T-helper 1 cell (primary cell): ENCODE measurements around the gene ELK3.

Experiments used
- DNase-seq, 5 donors: peaks; one replicate each; pipeline ENCODE4 v3.0.0-alpha.2; 2012 to 2020

The ELK3 gene

DNA sequence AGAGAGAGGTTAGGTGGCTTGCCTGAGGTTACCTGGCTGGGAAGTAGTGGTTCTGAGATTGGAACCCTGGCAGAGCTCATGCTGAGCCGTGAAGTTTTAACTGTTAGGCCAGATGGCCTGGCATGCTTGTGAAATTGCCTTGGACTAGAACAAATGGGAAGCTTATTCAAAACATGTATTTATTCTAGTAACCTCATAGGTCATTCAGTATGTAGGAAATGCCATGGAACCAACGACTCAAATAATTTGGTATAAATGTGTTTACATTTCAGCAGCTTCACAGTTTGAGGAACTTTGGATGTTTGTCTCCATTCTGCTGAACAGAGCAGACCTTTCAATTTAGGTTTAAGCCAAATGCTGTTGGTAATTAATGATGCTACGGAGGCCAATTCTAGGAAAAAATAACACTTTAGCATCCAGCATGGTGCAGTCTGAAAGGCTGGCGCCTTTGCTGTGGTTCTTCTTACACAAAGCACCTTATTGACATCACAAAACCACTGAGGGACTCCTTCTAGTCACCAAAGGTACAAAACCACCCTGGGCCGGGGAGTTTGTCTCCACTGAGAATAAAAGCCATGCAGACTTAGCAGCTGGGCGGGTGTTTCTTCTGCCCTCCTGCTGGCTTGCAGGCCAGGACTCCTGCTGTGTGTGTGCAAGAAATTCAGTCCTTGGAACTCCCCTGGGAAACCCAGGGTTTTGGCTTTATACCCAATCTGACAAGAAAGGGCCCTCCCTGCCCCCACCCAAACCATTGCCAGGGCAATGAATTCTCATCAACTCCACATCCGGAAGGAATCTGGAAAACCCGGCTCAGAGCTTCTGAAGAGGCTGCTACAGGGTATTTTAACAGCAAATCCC lies 64.2 kb downstream of the ELK3 start:
- DNase-seq = peak in 1 of 5 donors; percentile 25

DNA sequence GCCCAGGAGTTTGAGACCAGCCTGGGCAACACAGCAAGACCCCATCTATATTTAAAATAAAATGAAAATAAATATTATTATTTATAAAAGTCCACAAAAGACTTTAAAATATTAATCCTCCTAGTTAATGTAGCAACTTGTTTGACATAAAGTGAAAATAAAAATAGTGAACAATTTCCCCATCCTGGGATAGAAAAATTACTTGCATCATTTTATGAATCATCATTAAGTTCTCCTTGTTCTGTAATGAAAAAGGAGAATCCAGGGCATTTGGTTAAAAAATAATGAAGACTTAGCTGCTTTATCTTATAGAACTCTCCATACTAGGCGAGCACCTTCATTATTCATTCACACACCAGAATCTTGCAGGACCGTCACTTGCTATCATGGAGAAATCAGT lies 66.1 kb downstream of the ELK3 start:
- no peak for DNase-seq

DNA sequence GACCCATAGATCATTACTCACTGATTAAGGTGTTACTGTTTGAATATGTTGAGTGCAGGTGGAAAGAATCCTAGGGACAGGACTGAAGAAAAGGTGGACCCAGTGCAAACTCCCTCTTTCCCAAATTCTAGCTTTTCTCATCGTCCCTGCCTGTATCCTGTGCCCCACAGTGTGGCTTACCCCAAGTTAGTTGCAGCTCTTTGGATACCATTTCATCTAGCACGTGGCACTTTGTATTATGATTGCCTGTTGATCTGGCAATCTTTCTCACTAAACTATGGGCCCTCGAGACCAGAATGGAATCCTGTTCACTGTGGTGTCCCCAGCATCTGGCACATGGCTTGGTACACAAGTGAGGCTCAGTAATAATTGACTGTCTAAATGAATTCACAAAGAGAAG lies 66.5 kb downstream of the ELK3 start:
- DNase-seq = no peak

DNA sequence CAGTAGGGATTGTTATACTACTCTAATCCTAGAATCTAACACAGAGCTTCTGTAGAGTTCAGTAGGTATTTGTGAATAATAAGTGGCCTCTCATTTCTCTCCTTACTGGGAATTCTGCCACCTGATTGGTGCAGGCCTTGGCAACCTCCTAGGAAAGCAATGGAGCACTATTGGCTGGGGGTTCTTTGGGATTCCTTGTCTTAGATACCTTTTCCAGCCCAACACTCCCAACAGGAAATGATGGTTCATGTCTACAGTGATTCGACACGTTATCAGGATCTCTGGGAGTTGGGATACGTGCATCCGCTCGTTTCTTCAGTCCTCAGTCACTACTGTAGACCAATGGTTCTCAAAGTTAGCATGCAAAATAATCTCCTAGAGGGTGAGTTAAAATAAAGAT lies 67.4 kb downstream of the ELK3 start:
- no peak for DNase-seq

DNA sequence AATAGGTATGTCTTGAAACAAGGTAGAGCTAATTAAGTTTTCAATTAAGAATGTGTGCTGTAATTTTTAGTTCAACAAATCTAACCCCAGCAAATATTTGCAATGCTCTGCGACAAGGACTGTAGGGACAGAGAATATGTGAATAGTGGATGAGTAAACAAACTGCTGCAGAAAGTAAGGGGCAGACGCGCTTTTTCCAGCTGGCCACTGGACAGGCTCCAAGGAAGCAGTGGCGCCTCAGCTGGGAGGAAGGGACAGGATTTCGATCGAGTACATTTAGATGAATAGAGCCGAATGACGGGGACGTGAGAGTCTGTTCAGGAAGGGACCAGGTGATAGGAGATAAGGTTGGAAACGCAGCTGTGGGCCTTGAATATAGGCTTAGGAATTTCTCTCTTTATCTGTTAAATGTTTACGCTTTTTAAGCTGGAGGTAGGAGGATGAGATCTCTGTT lies 69.3 kb downstream of the ELK3 start:
- no peak for DNase-seq

DNA sequence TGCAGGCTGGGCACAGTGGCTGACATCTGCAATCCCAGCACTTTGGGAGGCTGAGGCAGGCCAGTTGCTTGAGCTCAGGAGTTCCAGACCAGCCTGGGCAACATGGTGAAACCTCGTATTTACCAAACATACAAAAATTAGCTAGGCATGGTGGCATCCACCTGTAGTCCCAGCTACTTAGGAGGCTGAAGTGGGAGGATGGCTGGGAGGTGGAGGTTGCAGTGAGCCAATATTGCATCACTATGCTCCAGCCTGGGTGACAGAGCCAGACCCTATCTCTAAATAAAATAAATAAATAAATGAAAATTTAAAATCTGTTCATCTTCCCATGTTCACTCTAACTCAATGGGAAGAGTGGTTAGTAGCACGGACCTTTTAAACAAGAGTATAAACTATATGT lies 71.2 kb downstream of the ELK3 start:
- DNase-seq = no peak

DNA sequence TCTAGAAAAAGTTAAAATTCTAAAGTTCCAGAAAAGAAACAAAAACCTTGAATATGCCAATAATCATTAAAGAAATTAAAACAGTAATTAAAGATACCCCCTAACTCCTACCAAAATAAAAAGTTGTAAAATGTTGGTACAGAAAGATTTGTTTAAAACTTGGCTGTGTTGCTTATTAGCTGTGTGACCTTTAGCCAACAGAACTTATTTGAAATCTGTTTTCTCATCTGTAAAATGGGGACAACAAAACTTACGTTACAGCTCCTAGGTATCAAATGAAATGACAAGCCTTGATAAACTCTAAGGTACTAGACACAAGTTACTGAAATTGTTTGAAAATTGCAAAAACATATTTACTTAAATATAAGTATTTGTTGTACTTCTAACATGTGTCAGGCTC lies 71.7 kb downstream of the ELK3 start:
- no peak for DNase-seq

DNA sequence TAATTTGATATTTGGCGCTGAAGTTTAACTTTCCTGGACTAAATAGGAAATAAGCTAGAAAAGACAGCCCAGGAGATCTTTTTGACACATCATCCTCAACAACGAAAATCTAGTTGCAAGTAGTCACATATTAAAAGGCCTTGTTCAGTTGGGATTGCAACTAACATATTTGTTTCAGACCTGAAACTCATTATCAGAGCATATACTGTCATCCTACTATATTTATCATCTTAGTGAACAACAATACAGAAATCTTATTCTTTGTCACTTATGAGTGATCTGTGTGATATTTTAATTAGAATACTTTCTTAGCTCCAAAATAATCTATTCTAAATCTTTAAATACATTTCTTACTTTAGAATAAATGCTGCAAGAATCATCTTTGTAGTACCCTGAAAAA lies 72.1 kb downstream of the ELK3 start:
- no peak for DNase-seq

DNA sequence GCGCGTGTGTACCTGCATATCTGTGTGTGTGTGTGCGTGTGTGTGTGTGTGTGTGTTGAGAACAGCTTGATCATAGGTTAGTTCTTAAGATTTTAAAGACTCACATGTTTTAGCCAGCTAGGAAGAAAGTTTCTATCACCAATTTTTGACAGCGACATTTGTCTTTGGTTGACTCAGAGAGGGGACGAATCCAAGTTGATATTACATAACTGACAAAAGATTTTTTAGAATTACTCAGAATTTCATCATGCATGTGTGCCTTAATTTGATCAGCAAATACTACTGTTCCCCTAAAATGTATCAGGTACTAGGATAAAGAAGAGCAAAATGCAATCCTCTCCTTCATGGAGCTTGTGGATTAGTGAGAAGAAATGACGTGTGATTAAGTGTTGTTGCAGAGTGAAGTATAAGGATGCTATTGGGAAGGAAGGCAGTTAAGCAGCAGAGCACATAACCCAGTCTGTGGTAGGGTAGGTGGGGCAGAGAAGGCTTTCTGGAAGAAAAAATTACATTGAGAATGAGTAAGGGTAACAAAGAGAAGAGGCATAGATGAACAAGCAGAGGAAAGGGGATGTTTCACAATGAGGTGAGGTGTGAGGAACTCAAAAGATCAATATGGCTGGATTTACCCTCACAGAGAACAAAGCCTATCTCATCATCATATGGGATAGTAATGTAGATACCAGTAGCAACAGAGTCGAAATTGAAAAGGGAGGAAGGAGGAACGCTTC lies 77.5 kb downstream of the ELK3 start:
- no peak for DNase-seq

DNA sequence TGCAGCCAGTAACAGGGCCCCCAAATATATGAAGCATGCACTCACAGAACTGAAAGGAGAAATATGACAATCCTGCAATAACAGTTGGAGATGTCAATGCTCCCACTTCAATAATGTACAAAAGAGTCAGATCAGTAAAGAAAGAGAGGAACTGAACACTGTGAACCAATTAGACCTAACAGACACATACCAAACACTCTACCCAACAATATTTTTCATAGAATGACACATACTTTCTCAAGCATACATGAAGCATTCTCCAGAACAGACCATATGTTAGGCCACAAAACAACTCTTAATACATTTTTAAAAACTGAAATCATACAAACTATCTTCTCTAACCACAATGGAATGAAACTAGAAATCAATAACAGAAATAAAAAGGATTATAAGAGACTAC lies 80.2 kb downstream of the ELK3 start:
- DNase-seq = no peak

DNA sequence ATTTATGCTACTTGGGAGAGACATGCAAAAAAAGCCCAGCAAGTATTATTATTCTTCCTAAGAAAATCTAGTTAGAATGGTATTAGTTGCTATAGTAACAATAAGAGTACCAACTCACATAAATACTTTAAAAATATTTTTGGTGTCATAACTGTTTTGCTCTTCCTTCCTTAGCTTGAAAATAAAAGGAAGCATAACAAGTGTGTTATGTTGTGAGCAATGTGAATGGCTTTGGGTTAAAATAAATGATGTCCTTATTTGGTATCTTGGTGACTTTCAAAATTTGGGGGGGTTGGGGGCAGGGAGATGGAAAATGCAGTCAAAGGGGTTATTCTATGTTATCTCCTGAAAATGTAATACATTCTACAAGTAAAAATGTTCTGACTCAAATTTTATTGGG lies 91.0 kb downstream of the ELK3 start:
- no peak for DNase-seq

DNA sequence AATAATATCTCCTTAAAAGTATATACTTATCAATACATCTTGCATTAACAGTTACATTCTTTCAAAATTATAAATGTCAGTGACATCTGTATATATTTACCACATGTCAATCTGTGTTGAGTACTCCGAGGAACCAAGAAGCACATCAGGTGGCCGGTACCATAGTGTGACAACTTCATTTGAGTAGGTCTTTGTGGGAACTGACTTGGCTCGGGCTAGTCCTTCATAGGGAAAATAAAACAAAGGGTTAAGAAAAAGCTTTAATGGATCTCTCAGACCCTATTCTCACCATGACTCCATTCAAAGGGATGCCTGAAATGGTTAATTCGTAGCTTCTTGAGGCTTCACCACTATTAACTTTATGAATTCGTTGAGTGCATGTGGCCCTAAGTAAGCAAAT lies 94.9 kb downstream of the ELK3 start:
- no peak for DNase-seq

DNA sequence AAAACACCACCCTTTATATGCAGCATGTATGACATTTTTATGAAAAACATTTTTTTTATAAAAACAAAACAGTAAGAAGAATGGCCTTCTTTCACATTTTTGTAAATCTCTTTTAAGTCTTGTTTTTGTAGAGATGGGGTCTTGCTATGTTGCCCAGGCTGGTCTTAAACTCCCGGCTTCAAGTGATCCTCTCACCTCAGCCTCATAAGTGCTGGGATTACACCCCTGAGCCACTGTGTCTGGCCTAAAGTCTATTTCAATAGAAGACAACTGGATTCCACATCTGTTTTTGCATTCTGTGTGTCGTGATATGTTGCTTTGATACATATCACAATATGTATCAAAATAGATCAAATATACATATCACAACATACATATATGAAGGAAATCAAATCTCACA lies 98.9 kb downstream of the ELK3 start:
- DNase-seq = no peak

DNA sequence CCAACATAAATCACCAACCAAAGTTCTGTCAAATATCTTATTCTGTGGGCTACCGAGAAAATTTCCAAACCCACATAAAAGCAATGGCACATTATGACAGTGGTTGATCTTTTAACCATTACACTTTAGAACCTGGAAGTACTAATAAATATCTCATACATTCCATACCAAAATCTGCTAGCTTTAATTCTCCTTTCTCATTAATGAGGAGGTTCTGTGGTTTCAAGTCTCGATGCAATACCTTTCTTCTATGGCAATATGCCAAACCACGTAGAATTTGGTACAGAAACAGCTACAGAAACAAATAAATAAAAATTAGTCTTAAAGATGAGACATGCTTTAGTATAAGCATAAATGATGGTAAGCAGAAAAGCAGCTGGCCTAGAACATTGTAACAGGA lies 100.7 kb downstream of the ELK3 start:
- no peak for DNase-seq

DNA sequence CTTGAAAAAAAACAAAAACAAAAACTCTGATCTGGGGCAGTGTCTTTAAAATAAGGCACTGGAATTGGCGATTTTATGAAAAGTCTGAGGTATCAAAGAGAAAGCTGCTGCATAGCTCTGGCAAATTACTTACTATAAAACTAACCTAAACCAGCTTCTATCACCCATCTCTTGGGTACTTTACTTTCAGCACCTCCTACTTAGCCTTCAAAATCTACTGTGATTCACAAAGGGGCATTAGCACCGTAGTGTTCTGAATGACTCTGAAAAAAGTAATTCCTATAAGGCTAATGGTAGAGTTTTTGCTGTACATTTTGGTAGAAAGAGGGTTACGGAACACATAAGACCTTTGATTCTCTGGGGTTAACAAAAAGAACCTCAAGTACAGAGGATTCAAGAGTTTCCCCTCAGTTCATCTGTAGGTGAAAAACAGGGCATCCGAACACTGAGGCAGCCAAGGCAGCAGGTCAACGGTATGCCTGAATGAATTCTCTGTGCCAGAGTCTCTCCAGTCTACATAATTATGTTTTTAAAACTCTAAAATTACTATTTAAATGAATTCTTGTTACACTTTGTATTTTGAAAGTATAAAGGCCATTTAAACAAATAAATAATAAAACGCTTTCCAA lies 101.5 kb downstream of the ELK3 start:
- DNase-seq = no peak

DNA sequence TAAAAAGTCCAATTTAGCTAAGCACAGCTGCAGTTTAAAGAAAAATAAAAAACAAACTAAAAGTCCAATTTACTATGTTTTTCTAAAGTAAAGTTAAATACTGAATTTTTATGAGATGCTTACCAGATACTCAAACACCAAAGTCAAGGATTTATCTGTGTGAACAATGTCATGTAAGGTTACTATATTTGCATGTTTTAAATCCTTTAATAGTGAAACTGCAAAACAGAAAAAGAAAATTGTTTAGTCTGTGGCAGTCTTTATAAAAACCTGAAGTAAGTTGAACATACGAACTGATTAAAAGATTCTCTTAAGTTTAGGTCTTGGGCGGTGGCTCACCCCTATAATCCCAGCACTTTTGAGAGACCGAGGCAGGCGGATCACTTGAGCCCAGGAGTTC lies 103.3 kb downstream of the ELK3 start:
- no peak for DNase-seq

DNA sequence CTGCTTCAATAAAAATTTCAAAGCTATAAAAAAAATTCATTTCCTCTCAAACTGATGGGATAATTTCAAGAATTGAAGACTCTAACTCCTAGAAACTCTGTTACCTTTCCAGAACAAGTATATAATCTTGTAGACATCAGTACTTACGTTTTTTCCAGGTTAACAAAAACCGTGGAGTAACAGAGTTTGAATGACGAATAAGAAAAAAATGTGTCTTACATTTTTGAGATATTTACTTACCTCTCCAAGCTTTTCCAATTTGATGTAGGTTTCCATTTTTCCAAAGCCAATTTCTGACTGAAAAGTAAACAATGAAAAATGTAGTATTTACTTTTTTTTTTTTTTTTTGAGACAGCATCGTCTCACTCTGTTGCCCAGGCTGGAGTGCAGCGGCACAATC lies 105.9 kb downstream of the ELK3 start:
- DNase-seq = no peak

DNA sequence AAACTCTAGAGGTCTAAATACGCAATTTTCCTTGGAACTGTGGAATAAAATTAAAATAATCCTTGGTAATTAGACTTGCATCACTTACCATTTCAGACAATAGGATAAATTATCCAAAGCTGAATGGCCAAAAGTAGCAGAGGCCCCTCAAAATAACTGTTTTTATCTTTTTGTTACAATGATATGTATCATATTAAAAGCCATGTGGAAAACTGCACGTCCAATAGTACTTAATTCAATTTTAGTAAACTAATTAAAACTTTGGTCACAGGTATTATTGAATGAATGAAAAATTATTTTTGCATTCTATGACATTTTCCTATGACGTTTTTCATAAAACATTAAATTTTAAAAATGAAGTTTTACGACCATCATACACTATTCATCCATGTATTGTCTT lies 107.6 kb downstream of the ELK3 start:
- no peak for DNase-seq

DNA sequence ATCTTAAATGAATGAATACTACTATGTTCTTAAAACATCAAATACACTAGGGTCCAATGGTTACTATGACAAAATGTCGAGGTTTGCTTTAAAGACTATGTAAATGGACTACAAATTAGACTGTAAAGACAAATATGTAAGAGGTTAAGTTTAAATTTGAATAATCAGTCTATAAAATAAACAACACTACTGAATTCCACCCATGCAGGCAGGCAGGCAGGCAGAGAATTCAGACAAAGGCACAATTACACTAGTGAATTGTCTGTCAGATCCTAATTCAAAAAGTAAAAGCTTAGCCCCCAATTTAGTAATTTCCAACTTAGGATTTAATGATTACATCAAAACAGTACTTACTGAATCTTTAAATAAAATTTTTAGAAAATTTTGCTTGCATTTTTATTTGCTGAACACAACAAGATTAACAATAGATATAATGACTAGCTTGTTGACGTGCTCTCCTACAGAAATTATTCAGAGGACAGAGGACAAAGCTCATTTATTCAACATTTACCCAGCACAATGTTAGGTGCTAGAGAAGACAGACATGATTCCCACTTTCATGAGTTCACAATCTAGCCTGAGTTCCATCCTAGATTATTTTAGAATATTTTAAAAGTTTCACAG lies 108.6 kb downstream of the ELK3 start:
- no peak for DNase-seq

DNA sequence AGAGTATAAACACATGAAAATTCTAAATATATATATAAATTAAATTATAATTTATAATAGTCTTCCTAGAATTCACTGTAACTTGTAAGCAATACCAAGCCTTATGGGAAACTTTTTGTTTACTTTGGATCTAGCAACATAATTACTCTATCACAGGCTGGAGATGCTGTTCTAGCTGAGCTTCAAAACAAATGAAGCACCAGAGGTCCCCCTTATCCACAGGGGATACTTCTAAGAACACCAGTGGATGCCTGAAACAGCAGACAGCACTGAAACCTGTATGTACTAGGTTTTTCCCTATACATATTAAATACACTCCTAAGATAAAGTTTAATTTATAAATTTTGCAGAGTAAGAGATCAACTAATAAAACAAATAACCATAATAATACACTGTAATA lies 109.5 kb downstream of the ELK3 start:
- no peak for DNase-seq

DNA sequence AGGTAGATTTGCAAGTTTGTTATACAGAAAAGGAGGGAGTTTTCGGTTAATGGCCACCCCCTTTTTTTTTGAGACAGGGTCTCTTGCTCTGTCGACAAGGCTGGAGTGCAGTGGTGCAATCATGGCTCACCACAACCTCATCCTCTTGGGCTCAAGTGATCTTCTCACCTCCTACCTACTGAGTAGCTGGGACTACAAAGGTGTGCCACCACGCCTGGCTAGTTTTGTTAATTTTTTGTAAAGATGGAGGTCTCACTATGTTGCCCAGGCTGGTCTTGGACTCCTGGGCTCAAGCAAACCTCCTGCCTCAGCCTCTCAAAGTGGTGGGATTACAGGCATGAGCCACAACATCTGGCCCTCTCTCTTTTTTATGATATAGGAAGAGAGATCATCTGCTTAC lies 111.5 kb downstream of the ELK3 start:
- DNase-seq = no peak

DNA sequence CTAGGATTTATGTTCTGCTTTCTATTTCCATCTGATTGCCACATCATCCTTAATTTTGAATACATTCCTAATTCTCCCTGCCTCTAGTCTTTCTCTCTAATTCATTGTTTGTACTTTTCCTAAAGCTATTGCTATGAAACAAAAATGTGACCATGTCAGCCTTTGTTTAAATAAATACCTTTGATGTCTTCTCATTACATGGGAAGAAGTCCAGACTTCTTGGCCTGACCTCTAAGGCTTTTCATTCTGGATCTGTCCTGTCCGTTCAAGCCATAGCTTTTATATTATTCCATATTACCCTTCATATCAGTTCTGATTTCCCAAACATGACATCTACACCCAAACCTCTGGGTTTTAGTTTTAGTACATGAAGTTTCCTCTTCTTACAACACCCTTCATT lies 114.7 kb downstream of the ELK3 start:
- no peak for DNase-seq

DNA sequence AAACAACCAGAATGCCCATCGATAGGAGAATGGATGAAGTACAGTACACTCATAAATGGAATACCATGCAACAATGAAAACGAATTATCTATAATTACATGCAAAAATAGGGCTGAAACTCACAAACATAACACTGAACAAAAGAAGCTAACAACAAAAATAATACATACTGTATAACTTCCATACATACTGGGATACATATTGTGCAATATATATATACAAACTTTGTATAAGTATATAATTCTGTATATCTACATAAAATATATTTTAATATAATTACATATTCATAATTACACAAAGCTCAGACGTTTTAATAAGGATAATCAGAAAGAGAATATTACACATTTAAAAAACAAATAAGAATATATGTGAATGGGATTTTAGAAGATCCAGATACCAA lies 115.9 kb downstream of the ELK3 start:
- no peak for DNase-seq

DNA sequence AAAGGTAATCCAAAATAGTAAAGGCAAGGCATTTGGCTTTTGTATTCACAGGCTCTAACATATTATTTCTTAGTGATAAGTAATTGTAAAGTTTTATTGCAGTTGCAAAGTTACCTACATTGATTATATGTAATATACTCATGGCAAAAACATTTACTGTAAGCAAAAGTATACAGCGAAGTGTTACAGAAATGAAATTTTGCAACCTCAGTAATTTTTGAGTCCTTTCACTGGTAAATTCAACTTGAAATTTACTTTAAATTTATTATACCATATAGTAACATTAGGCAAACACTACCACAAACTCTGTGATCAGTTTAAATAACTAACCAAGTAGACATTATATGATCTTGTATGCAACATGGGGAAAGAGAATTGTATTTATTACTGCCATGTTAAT lies 117.0 kb downstream of the ELK3 start:
- DNase-seq = no peak
